ENCODE measurements around the gene ECSCR.

Gene ECSCR

DNA sequence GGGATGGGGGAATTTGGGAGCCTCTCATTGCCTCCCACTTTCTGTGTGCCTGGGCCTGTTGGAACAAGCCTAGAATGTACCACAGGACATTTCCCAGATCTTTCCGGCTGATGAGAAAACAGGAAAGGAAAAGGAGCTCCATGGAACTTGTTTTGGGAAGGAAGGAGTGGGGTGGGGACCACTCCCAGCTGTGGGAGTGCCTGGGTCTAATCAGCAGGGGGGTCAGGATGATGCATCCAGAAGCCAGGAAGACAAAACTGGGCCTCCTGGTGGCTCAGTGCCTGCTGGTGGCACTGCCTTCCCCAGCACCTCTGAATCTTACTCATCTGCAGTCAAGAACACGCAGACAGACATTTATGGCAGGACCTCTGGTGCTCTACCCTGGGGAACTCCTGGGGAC, 11.0 kb upstream of the ECSCR start:
- DNase-seq, result no peak

DNA sequence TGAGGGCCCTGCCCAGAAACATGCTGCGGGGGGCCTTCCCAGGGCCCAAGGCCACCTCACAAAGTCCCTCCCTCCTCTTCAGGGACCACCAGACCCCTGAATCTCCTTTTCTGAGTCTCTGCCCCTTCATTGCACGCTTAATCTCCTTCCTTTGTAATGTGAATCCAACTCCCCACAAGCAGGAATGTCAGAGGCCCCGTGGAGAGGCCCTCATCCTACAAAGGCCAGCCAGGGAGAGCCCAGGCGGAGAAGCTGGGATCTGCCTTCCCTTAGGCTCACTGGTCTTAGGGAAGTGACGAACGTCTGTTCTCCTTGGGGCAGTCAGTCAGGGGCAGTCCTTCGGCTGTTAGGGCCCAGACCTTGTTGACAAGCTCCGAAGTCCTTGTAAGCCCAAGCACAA, 10.6 kb upstream of the ECSCR start:
- DNase-seq, result no peak

DNA sequence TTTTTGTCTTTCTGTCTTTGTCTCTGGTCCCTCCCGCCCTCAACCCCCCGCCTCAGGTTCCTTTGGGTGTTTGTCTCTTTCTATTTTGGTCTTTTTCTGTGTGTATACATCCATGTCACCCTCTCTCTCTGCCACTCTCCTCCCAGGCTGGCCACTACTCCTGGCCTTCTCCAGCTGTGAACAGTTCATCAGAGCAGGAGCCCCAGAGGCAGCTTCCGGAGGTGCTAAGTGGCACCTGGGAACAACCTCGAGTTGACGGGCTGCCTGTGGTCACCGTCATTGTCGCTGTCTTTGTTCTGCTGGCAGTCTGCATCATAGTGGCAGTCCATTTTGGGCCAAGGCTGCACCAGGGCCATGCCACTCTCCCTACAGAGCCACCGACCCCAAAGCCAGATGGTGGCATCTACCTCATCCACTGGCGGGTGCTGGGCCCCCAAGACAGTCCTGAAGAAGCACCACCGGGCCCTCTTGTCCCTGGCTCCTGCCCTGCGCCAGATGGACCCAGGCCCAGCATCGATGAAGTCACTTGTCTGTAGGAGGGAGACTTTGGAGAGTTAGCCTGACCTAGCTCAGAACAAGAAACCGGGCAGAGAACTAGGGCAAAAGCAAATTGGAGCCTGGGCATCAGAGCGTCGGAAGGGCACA, 10.0 kb upstream of the ECSCR start:
- no peak for DNase-seq

DNA sequence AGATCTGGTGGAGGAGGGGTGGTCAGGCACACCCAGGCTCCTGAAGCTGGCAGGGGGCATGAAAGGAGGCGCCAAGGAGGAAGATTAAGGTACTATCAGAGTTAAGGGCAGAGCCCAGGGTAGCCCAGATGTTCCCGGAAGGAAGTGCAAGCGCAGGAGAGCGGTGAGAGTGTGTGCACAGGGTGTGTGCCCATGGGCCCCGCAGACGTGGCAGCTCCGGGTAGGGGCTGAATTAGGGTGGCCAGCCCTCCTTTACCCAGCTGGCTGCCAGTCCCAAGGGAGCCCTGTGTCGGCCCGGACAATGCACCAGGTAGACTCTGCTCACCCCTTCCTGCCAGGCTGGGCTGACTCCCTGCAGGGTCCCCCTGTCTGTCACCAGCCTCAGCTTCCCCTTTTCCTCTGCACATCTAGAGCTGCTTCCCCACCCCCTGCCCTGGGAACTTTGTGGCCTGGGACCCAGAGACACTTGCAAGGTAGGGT, 8.3 kb upstream of the ECSCR start, which contains the start of gene SMIM33:
TSS of gene SMIM33 (plus strand) at position 184 of the 480 bp plus-strand sequence. CDS start at position 302, 118 bp downstream.
- DNase-seq, result no peak

DNA sequence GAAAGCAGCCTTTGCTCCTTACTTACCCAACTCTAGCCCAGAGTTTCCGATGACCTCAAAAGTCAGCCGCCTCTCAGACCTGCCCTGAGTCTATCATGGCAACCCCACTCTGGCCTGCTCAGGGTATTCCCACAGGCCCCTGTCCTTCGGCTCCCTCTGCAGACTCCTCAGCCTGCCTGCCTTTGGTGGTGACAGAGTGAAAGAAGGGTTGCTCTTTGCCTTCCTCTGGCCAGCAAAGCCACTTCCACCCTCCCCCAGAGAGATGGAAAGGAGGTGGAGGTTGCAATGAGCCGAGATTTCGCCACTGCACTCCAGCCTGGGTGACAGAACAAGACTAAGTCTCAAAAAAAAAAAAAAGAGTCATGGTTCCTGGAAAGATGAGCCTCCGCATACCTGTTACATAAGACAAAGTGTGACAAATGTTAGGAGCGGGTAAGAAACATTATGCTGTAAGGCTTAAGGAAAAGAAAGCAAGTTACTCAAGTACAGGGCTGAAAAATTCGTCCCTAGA, 5.9 kb upstream of the ECSCR start:
- no peak for DNase-seq

DNA sequence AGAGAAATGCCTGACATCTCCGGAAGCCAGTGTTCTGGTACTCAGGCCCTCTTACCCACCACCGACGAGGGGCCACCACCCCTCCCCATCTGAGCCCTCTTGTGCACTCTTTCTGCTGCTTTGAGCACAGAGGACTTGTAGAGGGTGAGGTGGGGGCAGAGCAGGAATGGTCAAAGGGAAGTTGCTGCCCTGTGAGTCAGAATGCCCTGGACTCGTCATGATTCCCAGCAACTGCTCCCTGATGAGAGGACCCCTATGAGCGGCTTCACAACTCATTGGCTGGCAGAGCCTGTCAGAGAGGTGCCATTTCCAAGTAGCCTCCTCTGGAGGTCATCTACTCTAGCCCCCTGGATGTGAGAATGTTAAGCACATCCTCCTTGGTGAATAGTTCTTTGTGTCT, 845 bp downstream of the ECSCR start:
- DNase-seq, result no peak

DNA sequence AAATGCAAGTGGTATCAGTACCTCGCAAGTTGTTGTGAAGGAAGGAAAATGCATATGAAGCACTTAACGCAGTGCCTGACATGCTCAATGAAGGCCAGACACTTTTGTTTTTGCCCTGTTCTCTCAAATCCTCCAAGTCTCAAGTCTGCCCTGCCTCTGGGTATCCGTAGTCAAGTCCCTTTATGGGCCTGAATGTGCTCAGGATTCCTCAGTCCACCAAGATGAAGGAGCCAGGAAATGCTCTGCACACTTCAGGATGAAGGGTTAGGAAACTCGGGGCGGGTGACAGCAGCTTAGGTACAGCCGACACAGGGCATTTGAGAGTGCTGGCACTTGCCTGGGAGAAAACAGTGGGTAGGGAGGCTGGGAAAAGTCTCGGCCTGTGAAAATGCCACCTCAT, 1.4 kb downstream of the ECSCR start:
- DNase-seq, result no peak

DNA sequence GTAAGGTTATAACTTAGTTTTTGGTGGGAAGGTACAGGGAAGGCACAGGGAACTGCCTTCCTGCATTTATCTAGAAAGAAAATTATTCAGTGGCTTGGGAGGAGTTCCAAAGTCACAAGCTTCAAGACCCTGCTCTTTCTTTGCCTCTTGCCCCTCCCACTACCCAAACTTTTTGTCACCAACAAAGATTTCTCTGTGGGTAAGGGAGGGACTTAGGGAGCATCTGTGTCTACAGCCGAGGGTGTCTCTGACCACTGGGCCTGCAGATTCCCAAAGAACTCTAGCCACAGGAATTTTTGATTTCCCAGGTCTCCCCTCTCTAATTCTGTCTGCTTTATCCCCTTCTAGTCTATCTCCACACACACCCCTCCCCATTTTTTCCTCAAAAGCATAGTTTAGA, 2.1 kb downstream of the ECSCR start:
- DNase-seq, result no peak

DNA sequence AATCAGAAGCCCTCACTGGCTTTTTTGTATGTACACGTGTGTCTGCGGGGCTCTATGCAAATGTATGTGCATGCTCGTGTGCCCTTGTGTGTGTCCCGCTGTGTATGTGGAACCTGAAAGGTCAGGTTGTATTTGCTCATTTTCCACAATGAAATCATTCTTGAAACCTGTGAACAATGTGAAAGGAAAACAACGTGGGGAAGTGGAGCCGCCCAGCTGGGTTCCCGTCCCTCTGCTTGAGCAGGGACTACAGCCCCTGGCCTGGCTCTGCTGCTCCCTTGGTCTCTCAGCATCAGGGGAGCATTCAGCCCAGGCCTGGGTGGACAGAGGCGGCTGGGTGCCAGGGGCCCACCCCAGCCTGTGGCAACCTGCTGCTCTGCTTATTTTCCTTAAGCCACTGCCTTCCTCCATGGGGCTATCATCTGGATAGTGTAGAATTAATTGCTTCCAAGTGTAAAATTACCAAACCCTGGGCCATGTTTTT, 3.0 kb downstream of the ECSCR start:
- no peak for DNase-seq

DNA sequence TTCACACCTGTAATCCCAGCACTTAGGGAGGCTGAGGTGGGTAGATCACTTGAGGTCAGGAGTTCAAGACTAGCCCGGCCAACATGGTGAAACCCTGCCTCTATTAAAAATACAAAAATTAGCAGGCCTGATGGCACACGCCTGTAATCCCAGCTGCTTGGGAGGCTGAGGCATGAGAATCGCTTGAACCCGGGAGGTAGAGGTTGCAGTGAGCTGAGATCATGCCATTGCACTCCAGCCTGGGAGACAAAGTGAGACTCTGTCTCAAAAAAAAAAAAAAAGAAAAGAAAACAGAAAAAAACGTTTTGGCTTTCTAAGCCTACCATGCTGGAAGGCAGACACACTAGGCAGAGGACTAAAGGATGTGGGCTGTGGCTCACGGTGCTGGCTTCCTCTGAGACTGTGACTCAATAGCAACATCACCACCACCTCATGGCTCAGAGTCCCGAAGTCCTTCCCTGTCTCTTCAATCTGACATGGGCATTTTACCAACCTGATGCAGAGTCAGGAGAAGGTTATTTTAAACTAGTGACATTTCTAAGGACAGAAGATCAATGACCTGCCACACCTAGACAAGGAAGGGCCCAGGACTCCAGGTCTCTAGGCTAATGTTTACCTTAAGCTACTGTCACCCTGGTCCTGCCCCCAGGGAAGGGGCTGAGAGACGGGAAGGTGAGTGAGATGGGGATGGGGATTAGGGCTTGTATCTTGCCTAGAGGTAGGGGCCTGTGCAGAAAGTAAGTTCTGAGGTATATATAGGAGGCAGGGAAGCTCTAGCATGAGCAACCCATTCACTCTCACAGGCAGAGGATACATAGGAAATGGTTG, 3.7 kb downstream of the ECSCR start:
- DNase-seq, result no peak

DNA sequence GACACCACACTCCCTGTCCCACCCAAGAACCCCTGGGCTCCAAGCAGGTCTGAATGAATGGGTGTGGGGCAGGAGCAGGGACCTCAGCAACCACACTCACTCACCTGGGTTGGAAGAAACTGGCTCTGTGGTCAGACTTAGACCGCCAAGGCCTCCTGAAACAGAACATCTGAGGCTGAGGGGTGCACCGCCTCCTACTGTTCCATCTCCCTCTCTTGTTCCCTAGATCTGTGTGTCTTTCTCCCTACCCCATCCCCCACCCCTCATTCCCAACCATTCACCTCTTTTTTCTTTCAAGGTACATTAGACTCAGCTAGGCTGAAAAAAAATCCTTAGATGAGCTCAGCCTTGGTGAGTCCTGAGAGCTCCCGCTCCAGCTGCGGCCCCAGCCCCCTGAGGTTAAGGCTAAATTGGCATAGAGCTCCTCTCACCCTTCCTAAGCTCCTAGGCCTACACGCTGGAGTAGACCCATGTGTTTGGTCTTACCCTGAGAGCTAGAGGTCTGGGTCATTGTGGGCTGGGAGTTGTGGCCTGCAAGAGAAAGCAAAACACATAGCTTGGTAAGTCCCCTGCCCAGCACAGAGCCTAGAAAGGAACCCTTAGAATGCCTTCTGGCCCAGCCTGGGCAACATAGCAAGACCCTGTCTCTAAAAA, 4.8 kb downstream of the ECSCR start:
- no peak for DNase-seq

DNA sequence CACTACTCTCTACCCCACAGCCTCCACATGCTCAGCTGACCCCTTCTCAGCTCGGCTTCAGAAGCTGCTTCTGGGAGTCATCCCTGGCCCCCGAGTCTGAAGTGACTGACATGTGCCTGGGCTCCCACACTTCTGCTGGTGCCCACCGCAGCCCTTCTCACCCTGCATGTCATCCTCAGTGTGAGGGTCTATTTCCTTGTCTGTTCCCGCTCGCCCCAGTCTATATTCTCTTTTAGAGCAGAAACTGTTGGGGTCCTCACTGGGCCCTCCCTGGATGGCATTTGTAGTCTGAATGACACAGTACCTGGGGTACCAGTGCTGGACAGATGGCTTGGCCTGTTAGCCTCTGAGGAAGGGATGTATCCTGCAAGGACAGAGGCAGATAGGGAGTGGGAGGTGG, 5.3 kb downstream of the ECSCR start:
- DNase-seq, result no peak

DNA sequence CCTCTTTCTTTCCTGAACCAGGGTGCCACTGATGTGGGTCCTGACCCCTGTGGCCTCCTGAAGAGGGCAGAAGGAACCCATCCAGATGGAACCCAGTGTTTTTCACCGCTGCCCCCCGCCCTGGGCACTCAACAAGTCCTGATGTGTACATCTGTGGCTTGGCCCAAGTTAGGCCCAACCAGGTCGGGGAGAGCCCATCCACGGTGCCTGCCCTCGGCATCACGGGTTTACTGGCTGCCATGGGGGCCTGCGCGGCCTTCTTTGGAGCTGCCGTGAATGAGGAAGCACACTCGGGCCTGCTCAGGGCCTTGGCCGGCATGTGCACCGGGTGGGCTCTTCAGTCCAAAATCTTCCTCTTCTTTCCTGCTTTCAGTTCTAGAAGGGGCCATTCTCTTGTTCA, 5.8 kb downstream of the ECSCR start:
- no peak for DNase-seq

DNA sequence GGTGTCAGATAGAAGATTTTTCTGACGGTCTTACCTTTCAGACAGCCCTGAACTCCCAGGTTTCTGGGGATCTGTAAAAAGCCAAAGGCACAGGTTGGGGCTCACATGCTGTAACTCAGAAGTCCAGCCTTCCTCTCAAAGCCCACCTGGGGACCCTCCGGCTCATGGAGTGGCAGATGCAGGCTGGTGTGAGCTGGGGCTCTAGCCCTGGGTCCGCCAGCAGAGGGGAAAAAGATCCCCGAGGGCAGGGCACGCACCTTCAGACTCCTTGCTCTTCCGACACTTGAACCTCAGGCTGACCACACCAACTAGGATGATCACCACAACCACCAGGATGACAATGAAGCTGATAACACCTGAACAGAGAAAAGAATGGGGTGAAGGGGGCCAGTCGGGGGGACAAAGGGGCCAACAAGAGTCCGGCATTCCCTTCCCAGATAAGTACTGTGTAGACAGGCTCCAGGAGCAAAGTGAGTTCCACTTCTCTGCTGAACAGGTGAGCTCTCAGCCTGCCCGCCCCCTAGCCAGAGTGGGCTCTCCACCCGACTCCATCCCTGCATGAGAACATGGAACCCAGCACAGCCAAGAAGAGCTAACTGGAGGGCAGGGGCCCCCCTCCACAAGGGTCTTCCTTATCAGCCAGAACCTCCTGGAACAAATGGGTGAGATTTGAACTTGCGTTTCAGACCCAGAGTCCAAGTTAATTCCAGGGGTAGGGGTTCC, 7.8 kb downstream of the ECSCR start:
- no peak for DNase-seq

DNA sequence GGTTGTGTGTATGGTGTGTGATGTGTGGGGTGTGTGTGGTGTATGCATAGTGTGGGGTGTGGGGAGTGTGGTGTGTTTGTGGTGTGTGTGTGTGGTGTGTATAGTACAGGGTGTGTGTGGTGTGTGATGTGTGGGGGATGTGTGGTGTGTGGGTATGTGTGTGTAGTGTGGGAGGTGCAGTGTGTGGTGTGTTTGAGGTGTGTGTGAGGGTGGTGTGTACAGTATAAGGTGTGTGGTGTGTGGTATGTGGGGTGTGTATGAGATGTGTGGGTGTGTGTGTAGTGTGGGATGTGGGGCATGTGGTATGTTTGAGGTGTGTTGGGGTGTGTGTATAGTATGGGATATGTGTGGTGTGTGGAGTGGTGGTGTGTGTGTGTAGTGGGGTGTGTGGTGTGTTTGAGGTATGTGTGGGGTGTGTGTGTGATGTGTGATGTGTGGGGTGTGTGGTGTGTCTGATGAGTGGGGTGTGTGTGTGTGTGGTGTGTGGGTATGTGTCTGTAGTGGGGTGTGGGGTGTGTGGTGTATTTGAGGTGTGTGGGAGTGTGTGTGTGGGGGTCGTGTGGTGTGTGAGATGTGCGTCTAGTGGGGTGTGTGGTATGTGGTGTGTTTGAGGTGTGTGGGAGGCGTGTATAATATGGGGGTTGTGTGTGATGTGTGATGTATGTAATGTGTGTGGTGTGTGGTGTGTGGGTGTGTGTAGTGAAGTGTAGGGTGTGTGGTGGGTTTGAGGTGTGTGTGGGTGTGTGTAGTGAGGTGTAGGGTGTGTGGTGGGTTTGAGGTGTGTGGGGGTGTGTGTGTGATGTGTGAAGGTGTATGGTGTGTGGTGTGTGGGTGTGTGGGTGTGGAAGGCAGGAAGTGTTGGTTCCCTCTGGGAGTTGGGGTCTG, 8.6 kb downstream of the ECSCR start:
- no peak for DNase-seq

DNA sequence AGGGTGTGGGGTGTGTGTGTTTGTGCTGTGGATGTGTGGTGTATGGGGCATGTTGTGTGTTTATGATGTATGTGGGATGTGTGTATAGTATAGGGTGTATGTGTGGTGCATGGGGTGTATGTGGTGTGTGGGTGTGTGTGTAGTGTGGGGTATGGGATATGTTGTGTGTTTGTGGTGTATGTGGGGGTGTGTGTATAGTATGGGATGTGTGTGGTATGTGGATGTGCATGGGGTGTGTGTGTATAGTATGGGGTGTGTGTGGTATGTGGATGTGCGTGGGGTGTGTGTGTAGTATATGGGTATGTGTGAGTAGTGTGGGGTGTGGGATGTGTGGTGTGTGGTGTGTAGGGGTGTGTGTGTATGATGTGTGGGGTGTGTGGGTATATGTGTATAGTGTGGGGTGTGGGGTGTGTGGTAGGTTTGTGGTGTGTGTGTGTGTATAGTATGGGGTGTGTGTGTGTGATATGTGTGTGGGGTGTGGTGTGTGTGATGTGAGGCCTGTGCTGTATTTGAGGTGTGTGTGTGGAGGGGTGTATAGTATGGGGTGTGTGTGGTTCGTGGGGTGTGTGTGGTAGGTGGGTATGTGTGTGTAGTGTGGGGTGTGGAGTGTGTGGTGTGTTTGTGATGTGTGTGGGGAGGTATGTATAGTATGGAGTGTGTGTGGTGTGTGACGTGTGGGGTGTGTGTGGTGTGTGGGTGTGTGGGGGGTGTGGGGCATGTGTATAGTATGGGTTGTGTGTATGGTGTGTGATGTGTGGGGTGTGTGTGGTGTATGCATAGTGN, 10.5 kb downstream of the ECSCR start:
- DNase-seq, result no peak

DNA sequence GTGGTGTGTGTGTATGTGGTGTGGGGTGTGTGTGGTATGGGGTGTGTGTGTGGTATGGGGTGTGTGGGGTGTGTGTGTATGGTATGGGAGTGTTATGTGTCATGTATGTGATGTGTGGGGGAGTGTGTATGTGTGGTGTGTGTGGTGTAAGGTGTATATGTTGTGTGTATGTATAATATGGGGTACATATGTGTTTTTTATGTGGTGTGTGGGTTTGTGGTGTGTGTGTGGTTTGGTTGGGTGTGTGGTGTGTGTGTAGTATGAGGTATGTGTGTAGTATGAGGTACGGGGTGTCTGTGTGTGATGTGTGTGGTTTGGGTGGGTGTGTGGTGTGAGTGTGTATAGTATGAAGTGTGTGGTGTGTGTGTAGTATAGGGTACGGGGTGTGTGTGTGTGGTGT, 11.4 kb downstream of the ECSCR start:
- DNase-seq, result no peak

DNA sequence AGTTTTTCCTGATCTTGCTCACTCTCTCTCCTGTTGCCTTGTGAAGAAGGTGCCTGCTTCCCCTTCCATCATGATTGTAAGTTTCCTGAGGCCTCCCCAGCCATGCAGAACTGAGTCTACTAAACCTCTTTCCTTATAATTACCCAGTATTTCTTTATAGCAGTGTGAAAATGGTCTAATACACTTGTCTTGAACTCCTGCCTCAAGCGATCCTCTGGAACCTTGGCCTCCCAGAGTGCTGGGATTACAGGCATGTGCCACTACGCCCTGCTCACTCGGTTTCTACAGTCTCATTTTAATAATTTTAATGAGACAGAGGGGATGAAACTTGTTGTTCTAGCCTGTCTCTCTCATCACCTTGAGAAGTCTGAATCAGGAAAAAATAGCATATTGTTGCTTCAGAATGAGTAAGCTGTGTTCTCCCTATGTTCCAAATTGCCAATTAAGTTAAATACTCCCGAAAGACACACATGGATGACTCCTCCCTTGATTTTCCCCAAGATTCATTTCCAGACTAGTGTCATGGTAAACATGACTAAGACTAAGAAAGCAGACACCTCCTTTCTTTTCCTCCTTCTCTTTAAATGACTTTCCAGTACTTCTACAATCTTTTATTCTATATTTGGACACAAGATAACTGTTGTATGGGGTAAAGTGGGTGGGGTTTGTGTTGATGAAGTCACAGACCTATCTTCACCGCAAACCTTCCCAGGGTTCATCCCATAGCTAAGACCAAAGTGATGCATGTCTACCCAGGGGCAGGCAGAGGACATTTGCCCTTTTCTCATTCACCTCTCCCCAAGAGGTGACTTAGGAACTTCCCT, 15.4 kb downstream of the ECSCR start:
- DNase-seq, result no peak

DNA sequence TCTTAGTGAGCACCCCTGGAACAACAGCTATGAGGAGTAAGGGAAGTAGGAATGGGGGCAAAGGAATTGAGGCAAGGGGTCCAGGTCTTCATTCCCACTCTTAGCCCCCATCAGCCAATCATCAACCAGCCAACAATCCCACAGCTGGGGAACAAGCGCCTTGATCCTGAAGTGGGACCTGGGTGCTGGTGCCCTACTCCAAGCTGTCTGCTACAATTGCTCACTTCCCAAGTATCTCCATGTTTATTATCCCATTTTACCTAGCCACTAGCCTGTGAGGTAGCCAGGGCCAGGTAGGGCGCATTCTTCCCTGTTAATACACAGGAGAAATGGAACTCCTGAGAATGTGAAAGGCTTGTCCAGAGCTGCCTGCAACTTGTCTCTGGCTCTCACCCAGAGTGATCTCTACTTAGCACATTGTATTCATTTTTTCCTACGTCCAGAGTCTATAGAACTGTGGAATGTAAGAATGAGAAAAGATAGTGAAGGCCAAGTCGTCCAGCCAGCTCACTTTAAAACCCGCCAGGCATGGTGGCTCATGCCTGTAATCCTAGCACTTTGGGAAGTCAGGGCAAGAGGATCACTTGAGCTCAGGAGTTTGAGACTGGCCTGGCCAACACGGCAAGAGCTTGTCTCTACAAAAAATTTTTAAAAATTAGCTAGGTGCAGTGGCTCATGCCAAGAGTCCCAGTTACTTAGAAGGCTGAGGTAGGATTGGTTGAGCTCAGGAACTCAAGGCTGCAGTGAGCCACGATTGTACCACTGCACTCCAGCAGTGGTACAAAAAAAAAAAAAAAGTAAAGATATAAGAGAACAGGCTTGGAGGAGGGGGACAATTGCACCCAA, 17.0 kb downstream of the ECSCR start:
- no peak for DNase-seq
